ENCODE data around the gene ZSCAN5A. TPM values are rescaled to one million over a fixed set of nuclear protein-coding genes. Genes with fewer than 3 reads are reported as not detected.

ZSCAN5A gene
- total RNA-seq, 1 experiment from 2014 or later, result 13.8 TPM

GRCh38 chr19:56310462-56310861 is 4.2 kb downstream of the ZSCAN5A start:
- TF ChIP-seq SIN3A (IDR thresholded peaks at IDR 0.05; ENCODE audit: borderline replicate concordance, insufficient read depth, low read depth, low read length) (no peak), CTCF (IDR thresholded peaks at IDR 0.05) (no peak)
- in situ Hi-C loops (cut with HindIII; ENCODE audit: low pct_unique_long_range_greater_than_20kb, low sequenced_read_pairs) (no loop called here), intact Hi-C loops (cut with micrococcal nuclease; ENCODE audit: unreplicated experiment) (no loop called here)
- Histone ChIP-seq H3K36me3 (ENCODE audit: control insufficient read depth, insufficient read depth, low read length) (peaks cover 3% of the 10 kb centered on the region; the same call in 1 of the 2 replicates), H3K27me3 (ENCODE audit: control insufficient read depth, insufficient read depth, low read length) (no peaks in the 10 kb centered on the region), H3K27ac (ENCODE audit: low read length) (no peak overlapping the region), H3K9me3 (ENCODE audit: control insufficient read depth, insufficient read depth, low read depth, low read length) (no peaks in the 10 kb centered on the region), H3K4me3 (ENCODE audit: low read depth in 2 of 2, low read length in 2 of 2) (no peak overlapping the region), H3K4me1 (ENCODE audit: control insufficient read depth, insufficient read depth, low read length) (peaks cover 5% of the 10 kb centered on the region; the same call in 1 of the 2 replicates)
- CTCF ChIA-PET, result interaction anchor here (0.8 to 1.8 kb wide), 3 partner anchors 23 to 57 kb away, joined by 3 to 17 read pairs (median 15); no protein-coding TSS in a partner anchor
- POLR2A ChIA-PET, result no interaction called here
- DNase-seq (ENCODE audit: low read depth, low spot score) (no peak), ATAC-seq (no peak)
- no TSS peak for BruUV-seq (replicated peaks)

- DNase-seq (ENCODE audit: low read depth, low spot score), result no peak
- no peak overlapping the region for H3K27ac ChIP-seq (ENCODE audit: low read length)
- POLR2A ChIA-PET, result no interaction called here
- peaks cover 5% of the 10 kb centered on the region; the same call in 1 of the 2 replicates for H3K4me1 ChIP-seq (ENCODE audit: control insufficient read depth, insufficient read depth, low read length)
- CTCF ChIA-PET, result interaction anchor here (0.5 to 1.8 kb wide), 14 partner anchors 11 to 1184 kb away, joined by 3 to 17 read pairs (median 4); no protein-coding TSS in a partner anchor
- peak; percentile 83 for ATAC-seq
- intact Hi-C loops (cut with micrococcal nuclease; ENCODE audit: unreplicated experiment) (no loop called here), in situ Hi-C loops (cut with HindIII; ENCODE audit: low pct_unique_long_range_greater_than_20kb, low sequenced_read_pairs) (no loop called here)
- no peaks in the 10 kb centered on the region for H3K9me3 ChIP-seq (ENCODE audit: control insufficient read depth, insufficient read depth, low read depth, low read length)
- H3K4me3 ChIP-seq (ENCODE audit: low read depth in 2 of 2, low read length in 2 of 2), result no peak overlapping the region
- BruUV-seq (replicated peaks), result no TSS peak
- H3K27me3 ChIP-seq (ENCODE audit: control insufficient read depth, insufficient read depth, low read length), result no peaks in the 10 kb centered on the region
- TF ChIP-seq CTCF (IDR thresholded peaks at IDR 0.05) (peak; percentile 100), REST (IDR thresholded peaks at IDR 0.05; ENCODE audit: insufficient read depth in 1 of 2, low read depth in 2 of 2, low read length in 1 of 2) (no peak)
- peaks cover 5% of the 10 kb centered on the region; the same call in 1 of the 2 replicates for H3K36me3 ChIP-seq (ENCODE audit: control insufficient read depth, insufficient read depth, low read length)
Measured at GRCh38 chr19:56309511-56310185, 5.0 kb downstream of the ZSCAN5A start.
